ENCODE data around the gene UNC13D. TPM values are rescaled to one million over a fixed set of nuclear protein-coding genes. Genes with fewer than 3 reads are reported as not detected.
"Not testable (repeated sequence)": the region's sequence is repeated elsewhere in the genome, so short reads cannot be mapped to it uniquely, and the experiment has no call there.

Gene UNC13D
- polyA plus RNA-seq, 4 donors = 4.1 to 7.7 (median 5.7) TPM

GRCh38 chr17:75853433-75853832 lies 9.2 kb upstream of the UNC13D start:
- DNase-seq (ENCODE audit: low read depth in 4 of 4, low spot score in 2 of 4) = no peak

GRCh38 chr17:75851693-75851991 lies 7.4 kb upstream of the UNC13D start:
- DNase-seq (ENCODE audit: low read depth in 4 of 4, low spot score in 2 of 4) = not testable (repeated sequence)

GRCh38 chr17:75850928-75851692 lies 6.9 kb upstream of the UNC13D start:
- DNase-seq (ENCODE audit: low read depth in 4 of 4, low spot score in 2 of 4) = no peak

GRCh38 chr17:75849724-75850123 lies 5.5 kb upstream of the UNC13D start:
- DNase-seq (ENCODE audit: low read depth in 4 of 4, low spot score in 2 of 4) = no peak

DNA sequence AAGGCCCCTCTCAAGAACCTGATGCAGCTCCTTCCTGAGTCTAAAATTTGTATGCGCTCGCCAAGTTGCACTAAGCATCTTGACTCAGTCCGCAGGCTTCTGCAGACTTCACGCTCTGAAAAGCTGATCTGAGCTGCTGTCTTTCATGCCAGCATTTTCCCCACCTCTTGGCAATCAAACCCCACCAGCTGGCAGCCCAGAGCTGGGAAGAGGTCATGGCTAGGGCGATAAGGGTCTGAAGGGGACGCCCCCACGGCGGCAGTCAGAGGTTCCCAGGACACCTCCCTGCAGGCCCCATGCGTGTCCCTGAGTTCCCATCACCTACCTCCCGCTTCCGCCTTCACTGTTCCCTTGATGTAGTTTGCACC lies 5.1 kb upstream of the UNC13D start:
- no peak for DNase-seq (ENCODE audit: low read depth in 4 of 4, low spot score in 2 of 4)

DNA sequence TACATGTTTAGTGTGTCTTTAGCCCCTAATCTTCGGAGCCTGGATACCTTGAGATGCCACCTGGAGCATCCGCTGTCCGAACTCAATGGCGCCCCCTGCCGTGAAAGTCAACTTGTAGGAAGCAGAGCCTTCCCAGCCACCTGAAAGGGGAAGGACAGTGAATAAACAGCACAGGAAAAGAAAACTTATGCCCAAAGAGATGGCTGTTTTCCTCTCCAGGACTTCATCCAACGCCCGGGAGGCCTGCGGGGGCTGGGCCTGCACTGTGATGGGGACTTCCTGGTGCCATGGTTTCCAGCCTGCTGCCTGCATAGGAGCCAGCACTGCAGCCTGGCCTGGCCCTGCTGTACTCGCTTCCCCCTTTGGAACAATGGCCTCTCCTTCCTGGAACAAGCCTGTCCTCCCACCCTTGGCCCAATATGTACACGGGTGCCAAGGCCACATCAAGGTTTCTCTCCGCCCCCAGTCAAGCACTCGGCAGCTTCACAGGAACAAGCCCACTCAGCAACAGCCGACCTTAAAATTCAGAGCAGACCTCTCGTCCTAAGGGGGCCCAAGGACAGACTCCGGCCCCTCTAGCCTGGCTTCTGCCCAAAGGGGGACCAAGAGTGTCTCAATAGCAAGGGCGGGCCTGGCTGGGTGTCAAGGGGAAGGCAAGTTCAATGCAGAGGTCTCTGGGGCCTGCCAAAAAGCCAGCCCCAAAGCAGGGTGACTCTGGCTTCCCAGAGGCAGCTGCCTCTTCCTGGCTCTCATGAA lies 4.5 kb upstream of the UNC13D start:
- no peak for DNase-seq (ENCODE audit: low read depth in 4 of 4, low spot score in 2 of 4)

- no peak for DNase-seq (ENCODE audit: low read depth in 4 of 4, low spot score in 2 of 4)
These were observed 3.7 kb upstream of the UNC13D start for GRCh38 chr17:75847614-75848522.

DNA sequence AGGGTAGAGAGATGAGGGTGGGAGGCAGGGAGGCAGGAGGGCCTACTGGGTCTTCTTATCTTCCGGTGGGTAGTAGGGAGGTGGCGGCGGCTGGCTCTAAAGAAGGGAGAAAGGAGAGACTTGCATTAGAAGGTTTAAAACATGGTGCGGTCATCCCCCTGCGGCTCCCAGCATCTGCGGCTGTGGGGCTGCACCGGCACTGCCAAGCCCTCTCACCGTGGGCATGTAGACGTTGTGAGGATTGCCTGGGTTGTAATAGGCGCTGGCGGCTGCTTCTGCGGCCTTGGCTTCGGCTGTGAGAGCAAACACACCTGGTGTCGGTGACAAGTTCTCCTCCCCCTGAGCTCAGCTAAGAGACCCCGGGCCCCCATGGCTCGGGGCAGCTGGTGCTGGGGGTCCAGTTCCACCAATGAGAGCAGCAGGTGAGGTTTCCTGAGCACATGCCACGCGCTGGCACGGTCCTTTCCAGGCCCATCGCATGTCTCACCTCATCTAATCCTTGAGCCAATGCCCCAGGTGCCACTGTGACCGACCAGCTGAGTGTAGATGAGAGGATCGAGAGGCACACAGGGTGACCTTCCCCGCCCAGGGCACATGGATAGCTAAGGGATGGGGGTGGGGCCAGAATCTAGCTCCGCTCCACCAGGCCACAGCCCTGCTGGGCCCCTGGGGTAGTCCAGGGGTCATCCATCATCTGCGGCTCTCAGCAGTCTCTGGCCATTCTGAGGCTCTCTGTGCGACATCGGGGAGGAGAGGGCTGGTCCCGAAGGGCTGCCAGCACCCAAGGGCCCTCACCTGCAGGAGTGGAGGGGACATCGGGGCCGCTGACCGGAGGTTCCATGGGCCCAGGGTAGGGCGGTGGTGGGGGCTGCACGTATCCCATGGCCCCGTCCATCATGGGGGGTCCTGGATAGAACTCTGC lies 2.7 kb upstream of the UNC13D start:
- DNase-seq (ENCODE audit: low read depth in 4 of 4, low spot score in 2 of 4) = no peak

DNA sequence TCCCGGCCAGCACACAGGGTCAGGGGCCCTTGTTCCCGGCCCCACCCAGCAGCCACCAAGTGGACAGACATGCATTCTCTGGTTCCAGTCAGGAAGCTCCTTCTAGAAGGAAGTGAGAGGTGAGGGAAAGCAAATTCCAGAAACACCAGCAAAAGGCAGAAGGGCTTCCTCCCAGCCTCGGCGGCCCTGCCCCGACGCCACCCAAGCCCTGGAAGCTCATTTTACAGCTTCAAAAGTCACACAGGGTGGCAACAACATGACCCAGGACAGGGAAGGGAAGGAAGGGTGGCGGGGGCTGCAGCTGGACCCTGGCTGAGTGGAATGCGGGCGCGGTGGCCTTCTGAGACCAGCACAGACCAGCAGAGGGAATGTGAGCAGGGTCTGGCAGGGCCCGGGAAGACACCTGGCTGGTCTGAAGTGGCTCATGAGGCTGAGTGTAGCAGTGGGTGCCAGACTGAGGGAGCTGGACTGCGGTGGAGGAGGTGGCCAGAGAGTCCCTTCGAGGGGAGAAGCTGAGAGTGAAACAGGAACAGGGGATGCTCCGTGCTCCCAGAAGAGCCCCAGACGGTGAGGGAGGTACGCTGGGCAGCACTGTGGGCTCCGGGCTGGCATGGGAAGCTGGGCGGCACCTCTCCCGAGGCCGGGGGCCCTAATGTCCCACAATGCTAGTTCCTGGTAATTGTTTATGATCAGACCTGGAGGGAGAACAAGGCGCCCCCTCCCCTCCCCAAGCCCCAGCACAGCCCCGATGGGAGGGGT lies 1.9 kb upstream of the UNC13D start:
- no peak for DNase-seq (ENCODE audit: low read depth in 4 of 4, low spot score in 2 of 4)

GRCh38 chr17:75845058-75845711 lies 981 bp upstream of the UNC13D start:
- DNase-seq (ENCODE audit: low read depth in 4 of 4, low spot score in 2 of 4) = no peak

DNA sequence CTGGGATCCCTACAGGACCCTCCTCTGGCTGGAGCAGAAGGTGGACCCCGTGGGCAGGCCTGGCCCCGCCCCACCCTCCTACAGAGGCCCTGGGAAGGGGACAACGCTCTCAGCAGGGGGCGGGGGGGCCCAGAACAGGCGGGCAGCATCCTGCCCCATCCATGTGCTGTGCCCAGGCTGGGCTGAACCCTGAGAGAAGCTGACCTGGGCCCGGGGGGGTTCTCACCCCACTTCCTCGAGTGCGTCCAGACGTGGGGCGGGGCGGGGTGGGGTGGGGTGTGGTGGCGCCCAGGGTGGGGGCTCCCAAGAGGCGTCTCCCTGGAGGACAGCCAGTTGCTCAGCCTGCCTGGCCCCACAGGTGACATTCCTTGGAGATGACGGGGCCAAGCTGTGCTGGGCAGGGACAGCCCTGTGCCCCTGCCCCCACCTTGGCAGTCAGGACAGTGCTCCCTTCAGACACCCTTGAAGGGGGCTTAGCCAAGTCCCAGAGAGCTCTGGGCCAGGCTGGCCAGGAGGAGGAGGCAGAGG lies 390 bp upstream of the UNC13D start:
- DNase-seq (ENCODE audit: low read depth in 4 of 4, low spot score in 2 of 4) = no peak

- DNase-seq (ENCODE audit: low read depth in 4 of 4, low spot score in 2 of 4) = no peak
These were observed 1.1 kb downstream of the UNC13D start for GRCh38 chr17:75842963-75843576.

- no peak for DNase-seq (ENCODE audit: low read depth in 4 of 4, low spot score in 2 of 4)
These were observed 1.8 kb downstream of the UNC13D start for GRCh38 chr17:75842411-75842810.

- DNase-seq (ENCODE audit: low read depth in 4 of 4, low spot score in 2 of 4) = no peak
These were observed 3.4 kb downstream of the UNC13D start for GRCh38 chr17:75840799-75841164.

GRCh38 chr17:75839942-75840798 lies 4.0 kb downstream of the UNC13D start:
- DNase-seq (ENCODE audit: low read depth in 4 of 4, low spot score in 2 of 4) = no peak

- no peak for DNase-seq (ENCODE audit: low read depth in 4 of 4, low spot score in 2 of 4)
These were observed 5.8 kb downstream of the UNC13D start for GRCh38 chr17:75838410-75838809.

DNA sequence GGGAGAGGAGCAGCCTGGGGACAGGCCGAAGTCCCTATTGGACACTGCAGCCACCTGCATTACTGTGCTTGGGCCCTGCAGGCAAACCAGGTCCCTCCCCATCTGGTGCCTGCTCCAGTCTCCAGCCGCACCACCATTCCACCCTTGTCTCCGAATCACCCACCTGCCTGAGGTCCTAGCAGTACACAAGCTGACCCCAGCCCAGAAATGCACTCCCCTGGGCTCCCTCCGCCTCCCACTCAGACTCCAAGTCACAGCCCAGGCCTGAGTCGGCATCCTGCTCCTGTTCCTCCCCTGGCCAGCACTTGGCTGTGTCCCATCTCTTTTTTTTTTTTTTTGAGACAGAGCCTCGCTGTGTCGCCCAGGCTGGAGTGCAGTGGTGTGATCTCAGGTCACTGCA lies 6.3 kb downstream of the UNC13D start:
- DNase-seq (ENCODE audit: low read depth in 4 of 4, low spot score in 2 of 4) = no peak

Data from left renal cortex interstitium (tissue), 4 donors.